ENCODE measurements around the gene BRF1. TPM values are rescaled to one million over a fixed set of nuclear protein-coding genes. Genes with fewer than 3 reads are reported as not detected.

Gene BRF1
- total RNA-seq, 1 experiment from 2014 or later, result 41.8 TPM

- Histone ChIP-seq H3K4me1 (ENCODE audit: insufficient read depth, low read length, poor library complexity, severe bottlenecking) (peaks cover 5% of the 10 kb centered on the region), H3K4me3 (ENCODE audit: low read depth, low read length, poor library complexity, severe bottlenecking) (peak overlapping the region; percentile 41), H3K27ac (ENCODE audit: low read depth, low read length, poor library complexity, severe bottlenecking) (peak overlapping the region; percentile 16), H3K27me3 (replicated peaks; ENCODE audit: insufficient read depth, low read depth, low read length, poor library complexity) (no peaks in the 10 kb centered on the region), H3K36me3 (ENCODE audit: insufficient read depth, low read length, poor library complexity, severe bottlenecking) (peaks cover 16% of the 10 kb centered on the region), H3K9me3 (ENCODE audit: low read depth, low read length, poor library complexity, severe bottlenecking) (no peaks in the 10 kb centered on the region)
- no TSS peak for BruUV-seq (replicated peaks)
- intact Hi-C loops (cut with micrococcal nuclease; ENCODE audit: unreplicated experiment), result no loop called here
- ChIA-PET CTCF (interaction anchor here (0.5 to 0.6 kb wide), 2 partner anchors 80 to 103 kb away, joined by 3 to 6 read pairs; no protein-coding TSS in a partner anchor), POLR2A (ENCODE audit: low non-redundant PET) (no interaction called here)
- DNase-seq (ENCODE audit: low spot score), result no peak
- no peak for TF ChIP-seq EZH2 (IDR thresholded peaks at IDR 0.05; ENCODE audit: borderline replicate concordance, low read depth, low read length, poor library complexity, severe bottlenecking)
- TF ChIP-seq CTCF (conservative IDR thresholded peaks at IDR 0.05; ENCODE audit: low read depth, low read length), result no peak
Measured at GRCh38 chr14:105247715-105248367, 53.0 kb downstream of the BRF1 start.

- DNase-seq (ENCODE audit: low spot score), result no peak
- Histone ChIP-seq H3K27ac (ENCODE audit: low read depth, low read length, poor library complexity, severe bottlenecking) (no peak overlapping the region), H3K4me1 (ENCODE audit: insufficient read depth, low read length, poor library complexity, severe bottlenecking) (peaks cover 5% of the 10 kb centered on the region), H3K36me3 (ENCODE audit: insufficient read depth, low read length, poor library complexity, severe bottlenecking) (peaks cover 15% of the 10 kb centered on the region), H3K9me3 (ENCODE audit: low read depth, low read length, poor library complexity, severe bottlenecking) (no peaks in the 10 kb centered on the region), H3K27me3 (replicated peaks; ENCODE audit: insufficient read depth, low read depth, low read length, poor library complexity) (no peaks in the 10 kb centered on the region), H3K4me3 (ENCODE audit: low read depth, low read length, poor library complexity, severe bottlenecking) (no peak overlapping the region)
- ChIA-PET POLR2A (ENCODE audit: low non-redundant PET) (no interaction called here), CTCF (no interaction called here)
- TF ChIP-seq EZH2 (IDR thresholded peaks at IDR 0.05; ENCODE audit: borderline replicate concordance, low read depth, low read length, poor library complexity, severe bottlenecking) (no peak), CTCF (conservative IDR thresholded peaks at IDR 0.05; ENCODE audit: low read depth, low read length) (no peak)
- BruUV-seq (replicated peaks), result TSS peak; percentile 18
- intact Hi-C loops (cut with micrococcal nuclease; ENCODE audit: unreplicated experiment), result no loop called here
Measured at GRCh38 chr14:105247026-105247425, 53.8 kb downstream of the BRF1 start.

- CTCF ChIA-PET, result no interaction called here
- no TSS peak for BruUV-seq (replicated peaks)
- intact Hi-C loops (cut with micrococcal nuclease; ENCODE audit: unreplicated experiment), result no loop called here
Measured at GRCh38 chr14:105244334-105244733, 56.5 kb downstream of the BRF1 start.

More at GRCh38 chr14:105244334-105244733, 56.5 kb downstream of the BRF1 start:
- Histone ChIP-seq H3K4me1 (ENCODE audit: insufficient read depth, low read length, poor library complexity, severe bottlenecking) (peaks cover 5% of the 10 kb centered on the region), H3K36me3 (ENCODE audit: insufficient read depth, low read length, poor library complexity, severe bottlenecking) (peaks cover 7% of the 10 kb centered on the region), H3K9me3 (ENCODE audit: low read depth, low read length, poor library complexity, severe bottlenecking) (no peaks in the 10 kb centered on the region), H3K4me3 (ENCODE audit: low read depth, low read length, poor library complexity, severe bottlenecking) (no peak overlapping the region), H3K27me3 (replicated peaks; ENCODE audit: insufficient read depth, low read depth, low read length, poor library complexity) (no peaks in the 10 kb centered on the region), H3K27ac (ENCODE audit: low read depth, low read length, poor library complexity, severe bottlenecking) (no peak overlapping the region)
- DNase-seq (ENCODE audit: low spot score), result no peak
- POLR2A ChIA-PET (ENCODE audit: low non-redundant PET), result no interaction called here
- TF ChIP-seq EZH2 (IDR thresholded peaks at IDR 0.05; ENCODE audit: borderline replicate concordance, low read depth, low read length, poor library complexity, severe bottlenecking) (no peak), CTCF (conservative IDR thresholded peaks at IDR 0.05; ENCODE audit: low read depth, low read length) (no peak)

Measured in A673 (cell line).